OCI-LY3 (cell line): ENCODE measurements around the gene NBPF3.

ENCODE experiments used
- H2AFZ ChIP-seq: fragments of 200-600, 300-600 bp; shearing (Covaris generic); 2 replicates; pipeline ENCODE4 v1.6.0; 2014; ENCODE audit warnings: antibody characterized with exemption, low read depth, low read length
- H3K27ac ChIP-seq: fragments of 200-600, 300-600 bp; sonication (generic); 2 replicates; pipeline ENCODE4 v1.5.1; 2014; ENCODE audit warnings: mild to moderate bottlenecking, low read length, moderate library complexity, mixed read lengths
- H3K27me3 ChIP-seq: fragments of 200-600, 300-600 bp; sonication (generic); 2 replicates; pipeline ENCODE4 v1.6.1; 2014; ENCODE audit warnings: low read depth, low read length, mixed read lengths
- H3K36me3 ChIP-seq: fragments of 200-600, 300-600 bp; sonication (generic); replicated peaks from 2 replicates; pipeline ENCODE3; 2014; ENCODE audit warnings: low read depth, low read length, mixed read lengths
- H3K4me1 ChIP-seq: fragments of 300-600, 200-600 bp; sonication (generic); 2 replicates; pipeline ENCODE4 v1.6.1; 2014; ENCODE audit warnings: low read length, mixed read lengths
- H3K4me2 ChIP-seq: fragments of 200-600, 300-600 bp; sonication (generic); 2 replicates; pipeline ENCODE4 v1.6.1; 2014; ENCODE audit warnings: low read length, mixed read lengths
- H3K4me3 ChIP-seq: fragments of 300-600, 200-600 bp; sonication (generic); 2 replicates; pipeline ENCODE4 v1.5.1; 2014; ENCODE audit warnings: antibody characterized with exemption, mild to moderate bottlenecking, low read length, moderate library complexity
- H3K79me2 ChIP-seq: fragments of 300-600, 200-600 bp; shearing (Covaris generic); 2 replicates; pipeline ENCODE4 v1.6.1; 2014; ENCODE audit warnings: mild to moderate bottlenecking, low read length, mixed read lengths
- H3K9ac ChIP-seq: fragments of 300-600, 200-600 bp; shearing (Covaris generic); 2 replicates; pipeline ENCODE4 v1.6.0; 2014; ENCODE audit warnings: mild to moderate bottlenecking, low read length, moderate library complexity
- H3K9me3 ChIP-seq: fragments of 200-600, 300-600 bp; shearing (Covaris generic); 2 replicates; pipeline ENCODE4 v1.6.1; 2014; ENCODE audit warnings: low read length, mixed read lengths; ENCODE audit not compliant: insufficient read depth
- H4K20me1 ChIP-seq: fragments of 200-600, 300-600 bp; sonication (generic); 2 replicates; pipeline ENCODE4 v1.6.1; 2016; ENCODE audit warnings: low read length, mixed read lengths; ENCODE audit not compliant: insufficient read depth
- EZH2phosphoT487 ChIP-seq: fragments of 200-600 bp; shearing (Covaris generic); IDR thresholded peaks from 2 replicates; pipeline ENCODE4 v1.6.1; 2018; ENCODE audit warnings: antibody characterized with exemption, mixed run types, low read depth
- TF ChIP-seq, protein P1 (sequence below): fragments of 200-600, 300-600 bp; sonication (generic); IDR thresholded peaks from 2 replicates; pipeline ENCODE4 v1.5.1; 2014; ENCODE audit warnings: antibody characterized with exemption, low read length, low read depth

Gene NBPF3

DNA sequence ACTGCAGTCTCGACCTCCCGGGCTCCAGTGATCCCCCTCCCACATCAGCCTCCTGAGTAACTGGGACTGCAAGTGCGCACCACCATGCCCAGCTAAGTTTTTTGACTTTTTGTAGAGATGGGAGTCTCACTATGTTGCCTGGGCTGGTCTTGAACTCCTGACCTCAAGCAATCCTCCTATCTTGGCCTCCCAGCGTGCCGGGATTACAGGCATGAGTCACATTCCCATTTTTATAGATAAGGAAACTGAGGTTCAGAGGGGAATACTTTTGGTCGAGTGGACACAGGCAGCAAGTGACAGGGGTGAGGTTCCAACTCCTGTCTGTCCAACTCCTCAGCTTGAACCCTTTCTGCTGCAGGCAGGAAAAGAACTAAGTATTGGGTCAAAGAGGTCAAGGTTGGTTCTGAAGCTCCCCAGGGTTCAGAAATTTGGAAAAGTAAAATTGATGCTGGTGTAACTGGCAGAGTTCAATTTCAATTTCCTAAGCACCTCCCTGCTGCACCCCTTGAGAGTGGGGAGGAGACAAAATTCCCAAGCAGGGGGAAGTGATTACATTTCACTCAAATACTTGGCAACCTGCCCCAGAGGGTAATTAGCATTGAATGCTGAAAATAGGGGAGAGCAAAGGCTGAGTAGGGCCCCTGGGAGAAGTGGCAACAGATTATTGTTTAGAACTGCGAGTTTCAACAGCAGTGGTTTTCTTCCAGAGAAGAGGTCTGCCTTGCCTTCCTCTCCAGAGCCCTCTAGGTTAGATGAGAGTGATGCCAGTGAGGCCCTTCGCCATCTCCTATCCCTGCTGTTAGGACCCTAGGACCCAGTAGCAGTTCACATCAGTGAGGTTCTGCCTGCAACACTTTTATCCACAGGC, 51.8 kb downstream of the NBPF3 start:
- H3K4me2 ChIP-seq: no peak overlapping the region
- no peak overlapping the region for H3K4me3 ChIP-seq
- no peaks in the 10 kb centered on the region for H3K36me3 ChIP-seq
- TF ChIP-seq, protein P1, sequence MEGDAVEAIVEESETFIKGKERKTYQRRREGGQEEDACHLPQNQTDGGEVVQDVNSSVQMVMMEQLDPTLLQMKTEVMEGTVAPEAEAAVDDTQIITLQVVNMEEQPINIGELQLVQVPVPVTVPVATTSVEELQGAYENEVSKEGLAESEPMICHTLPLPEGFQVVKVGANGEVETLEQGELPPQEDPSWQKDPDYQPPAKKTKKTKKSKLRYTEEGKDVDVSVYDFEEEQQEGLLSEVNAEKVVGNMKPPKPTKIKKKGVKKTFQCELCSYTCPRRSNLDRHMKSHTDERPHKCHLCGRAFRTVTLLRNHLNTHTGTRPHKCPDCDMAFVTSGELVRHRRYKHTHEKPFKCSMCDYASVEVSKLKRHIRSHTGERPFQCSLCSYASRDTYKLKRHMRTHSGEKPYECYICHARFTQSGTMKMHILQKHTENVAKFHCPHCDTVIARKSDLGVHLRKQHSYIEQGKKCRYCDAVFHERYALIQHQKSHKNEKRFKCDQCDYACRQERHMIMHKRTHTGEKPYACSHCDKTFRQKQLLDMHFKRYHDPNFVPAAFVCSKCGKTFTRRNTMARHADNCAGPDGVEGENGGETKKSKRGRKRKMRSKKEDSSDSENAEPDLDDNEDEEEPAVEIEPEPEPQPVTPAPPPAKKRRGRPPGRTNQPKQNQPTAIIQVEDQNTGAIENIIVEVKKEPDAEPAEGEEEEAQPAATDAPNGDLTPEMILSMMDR: no peak
- TF ChIP-seq EZH2phosphoT487: no peak
- H4K20me1 ChIP-seq: no peaks in the 10 kb centered on the region
- no peak overlapping the region for H3K9ac ChIP-seq
- no peaks in the 10 kb centered on the region for H3K9me3 ChIP-seq
- H3K4me1 ChIP-seq: peaks cover 14% of the 10 kb centered on the region
- peaks cover 5% of the 10 kb centered on the region; the same call in 1 of the 2 replicates for H3K27me3 ChIP-seq
- no peak overlapping the region for H2AFZ ChIP-seq
- no peaks in the 10 kb centered on the region for H3K79me2 ChIP-seq
- H3K27ac ChIP-seq: no peak overlapping the region

DNA sequence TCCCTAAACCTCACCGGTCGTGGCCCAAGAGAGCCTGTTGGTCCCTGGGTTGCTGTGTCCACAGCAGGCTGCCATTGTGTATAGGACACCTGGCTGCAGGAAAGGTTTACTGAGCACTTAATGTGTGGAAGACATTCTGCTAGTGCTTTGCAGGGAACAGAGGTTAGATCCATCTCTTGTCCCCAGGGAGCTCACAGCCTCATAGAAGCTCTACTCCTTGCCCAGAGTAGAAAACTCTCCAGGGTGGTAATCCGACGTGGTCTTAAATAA, 52.4 kb downstream of the NBPF3 start:
- Histone ChIP-seq H2AFZ (no peak overlapping the region), H4K20me1 (no peaks in the 10 kb centered on the region), H3K4me3 (no peak overlapping the region), H3K4me1 (peaks cover 14% of the 10 kb centered on the region), H3K4me2 (no peak overlapping the region), H3K9me3 (no peaks in the 10 kb centered on the region), H3K27ac (no peak overlapping the region), H3K36me3 (no peaks in the 10 kb centered on the region), H3K79me2 (no peaks in the 10 kb centered on the region), H3K9ac (no peak overlapping the region), H3K27me3 (peaks cover 5% of the 10 kb centered on the region; the same call in 1 of the 2 replicates)
- TF ChIP-seq, protein P1: no peak
- no peak for TF ChIP-seq EZH2phosphoT487

DNA sequence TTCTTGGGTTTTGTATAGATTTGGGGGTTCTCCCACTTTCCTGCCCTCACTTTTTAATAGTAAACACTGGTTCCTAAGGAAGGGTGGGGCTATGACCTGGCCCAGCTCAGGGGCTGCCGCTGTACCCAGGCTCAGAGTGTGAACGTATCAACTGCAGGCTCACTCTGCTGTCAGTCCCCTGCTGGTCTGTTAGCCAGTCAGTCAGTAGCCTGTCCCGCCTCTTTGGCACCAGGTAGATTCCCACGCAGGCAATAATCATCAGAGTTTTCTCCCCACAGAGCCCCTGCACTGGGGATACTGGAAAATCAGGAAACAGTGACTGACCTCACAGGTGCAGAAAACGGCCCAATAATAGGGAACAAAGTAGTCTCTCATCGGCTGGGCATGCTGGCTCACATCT, 54.3 kb downstream of the NBPF3 start:
- H3K4me1 ChIP-seq: peaks cover 11% of the 10 kb centered on the region
- no peak overlapping the region for H2AFZ ChIP-seq
- peaks cover 5% of the 10 kb centered on the region; the same call in 1 of the 2 replicates for H3K27me3 ChIP-seq
- H3K27ac ChIP-seq: no peak overlapping the region
- no peak overlapping the region for H3K9ac ChIP-seq
- no peak overlapping the region for H3K4me3 ChIP-seq
- H3K9me3 ChIP-seq: no peaks in the 10 kb centered on the region
- TF ChIP-seq, protein P1: no peak
- no peak for TF ChIP-seq EZH2phosphoT487
- no peaks in the 10 kb centered on the region for H4K20me1 ChIP-seq
- H3K4me2 ChIP-seq: no peak overlapping the region
- H3K79me2 ChIP-seq: no peaks in the 10 kb centered on the region
- no peaks in the 10 kb centered on the region for H3K36me3 ChIP-seq

DNA sequence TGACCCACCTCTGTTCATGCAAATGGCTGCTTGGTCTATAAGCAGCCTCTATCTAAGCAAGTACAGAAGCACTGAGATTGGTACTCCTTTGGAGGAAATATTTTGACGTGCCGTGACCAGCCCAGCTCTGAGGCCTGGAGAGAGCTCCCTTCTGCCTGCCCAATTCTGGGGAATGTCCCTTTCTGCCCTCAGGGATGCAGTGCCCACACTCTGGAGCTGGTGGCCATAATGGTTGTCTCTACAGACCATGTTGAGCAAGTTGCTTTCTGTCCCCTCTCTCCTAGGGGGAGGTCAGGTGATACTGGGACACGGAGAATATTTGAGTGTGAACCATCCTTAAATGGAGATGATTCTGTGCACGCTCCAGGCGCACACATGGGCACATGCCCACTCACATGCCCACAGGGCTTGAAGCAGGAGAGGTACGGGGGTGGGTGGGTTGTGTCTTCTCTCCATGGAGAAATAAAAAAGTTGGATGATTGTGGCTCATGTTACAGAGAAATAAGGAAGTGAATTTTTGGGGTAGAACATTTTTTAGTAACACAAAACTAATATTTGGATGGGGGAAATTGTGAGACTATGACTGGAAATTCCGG, 55.4 kb downstream of the NBPF3 start:
- no peak overlapping the region for H3K9ac ChIP-seq
- no peak overlapping the region for H3K4me2 ChIP-seq
- peaks cover 5% of the 10 kb centered on the region; the same call in 1 of the 2 replicates for H3K27me3 ChIP-seq
- no peak overlapping the region for H3K4me3 ChIP-seq
- H4K20me1 ChIP-seq: no peaks in the 10 kb centered on the region
- peak overlapping the region; percentile 33; the same call in 1 of the 2 replicates for H2AFZ ChIP-seq
- no peaks in the 10 kb centered on the region for H3K9me3 ChIP-seq
- H3K4me1 ChIP-seq: peaks cover 11% of the 10 kb centered on the region
- H3K36me3 ChIP-seq: no peaks in the 10 kb centered on the region
- no peaks in the 10 kb centered on the region for H3K79me2 ChIP-seq
- no peak overlapping the region for H3K27ac ChIP-seq
- TF ChIP-seq, protein P1: no peak
- no peak for TF ChIP-seq EZH2phosphoT487
